Activated CD4-positive, alpha-beta T cell treated with anti-CD3 and anti-CD28 coated beads, Interleukin-2, amount 10 ng/mL, durations not matched to agents 24 days and 14 days (primary cell): Measurements from ENCODE around the gene SERTAD4. TPM values are rescaled to one million over a fixed set of nuclear protein-coding genes. Genes with fewer than 3 reads are reported as not detected.

Experiments used
- DNase-seq: peaks from one replicate; pipeline ENCODE4 v3.0.0; 2022
- H3K27ac Mint-ChIP-seq: one replicate; pipeline ENCODE4 v1.8.0; 2022; ENCODE audit warnings: mild to moderate bottlenecking, mixed read lengths
- H3K27me3 Mint-ChIP-seq: one replicate; pipeline ENCODE4 v1.8.0; 2022; ENCODE audit warnings: mixed read lengths
- H3K36me3 Mint-ChIP-seq: one replicate; pipeline ENCODE4 v1.8.0; 2022; ENCODE audit warnings: low read depth, mild to moderate bottlenecking, mixed read lengths
- H3K4me1 Mint-ChIP-seq: one replicate; pipeline ENCODE4 v1.8.0; 2021; ENCODE audit warnings: mixed read lengths
- H3K4me3 Mint-ChIP-seq: one replicate; pipeline ENCODE4 v1.8.0; 2022; ENCODE audit warnings: mild to moderate bottlenecking, moderate library complexity, mixed read lengths
- H3K9me3 Mint-ChIP-seq: one replicate; pipeline ENCODE4 v1.8.0; 2021; ENCODE audit warnings: mixed read lengths
- intact Hi-C: fragments of 100-400 bp; cut with micrococcal nuclease; formaldehyde crosslinking; loops from one replicate; pipeline ENCODE4 v1.15.1; 2023
- total RNA-seq: library from RNA; stranded (reverse); gene quantifications from 2 replicates; pipeline ENCODE4 v1.2.3, GENCODE V29; 2022

SERTAD4 gene
- total RNA-seq, 1 donor from 2014 or later = not detected

DNA sequence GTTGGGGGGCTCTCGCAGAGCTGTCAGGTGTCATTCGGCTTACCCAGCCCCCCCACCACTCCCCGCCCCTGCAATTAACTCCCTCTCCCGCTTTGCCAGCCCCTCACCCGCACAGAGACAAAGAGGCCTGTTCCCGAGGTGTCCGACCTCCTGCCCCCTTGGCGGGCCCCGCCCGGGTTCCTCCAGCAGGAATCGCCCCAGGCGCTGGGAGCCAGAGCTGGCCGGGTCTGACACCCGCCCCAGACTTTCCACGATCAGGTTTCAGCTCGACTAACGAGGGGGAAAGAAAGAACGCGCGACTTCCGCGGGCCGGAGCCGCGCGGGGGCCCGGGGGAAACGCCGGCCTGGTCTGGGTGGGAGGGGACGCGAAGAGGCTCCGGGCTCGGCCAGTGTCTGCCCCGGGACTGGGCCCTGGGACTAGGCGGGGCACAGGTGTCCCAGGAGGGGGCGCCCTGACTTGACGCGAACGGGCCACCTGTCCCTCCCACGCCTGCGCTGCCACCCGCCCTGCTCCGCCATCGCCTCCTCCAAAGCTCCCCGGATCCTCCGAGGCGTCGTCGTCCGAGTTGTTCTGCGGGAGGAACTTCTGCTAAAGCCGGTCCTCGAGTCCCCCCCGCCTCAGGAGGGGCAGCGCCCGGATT lies 59.8 kb downstream of the SERTAD4 start:
- Mint-ChIP-seq H3K9me3 (no peaks in the 10 kb centered on the region), H3K36me3 (no peaks in the 10 kb centered on the region), H3K27ac (no peak overlapping the region), H3K4me1 (no peaks in the 10 kb centered on the region), H3K4me3 (no peak overlapping the region), H3K27me3 (peaks cover 47% of the 10 kb centered on the region)
- DNase-seq = peak; percentile 65
- intact Hi-C loops = no loop called here

DNA sequence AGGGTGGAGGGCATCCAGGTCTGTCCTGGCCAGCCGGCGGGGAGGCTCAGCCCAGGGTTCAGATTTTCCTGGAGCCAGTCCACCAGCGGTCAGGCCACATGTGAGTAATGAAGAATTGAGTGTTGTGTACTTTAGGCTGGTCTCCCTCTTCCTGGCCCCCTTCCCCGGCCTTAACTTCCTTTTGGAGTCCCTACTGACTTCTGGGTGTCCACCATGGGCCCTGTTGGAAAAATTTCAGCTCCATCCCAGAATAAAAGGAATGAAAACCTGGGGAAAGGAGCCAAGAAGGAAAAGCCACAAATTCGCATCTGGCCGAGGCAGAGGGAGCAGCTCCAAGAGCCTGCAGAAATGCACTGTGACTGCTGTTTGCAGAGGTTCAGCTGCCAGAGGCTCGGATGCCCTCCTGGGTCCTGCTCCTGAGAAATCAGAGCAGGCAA lies 60.6 kb downstream of the SERTAD4 start:
- Mint-ChIP-seq H3K9me3 (no peaks in the 10 kb centered on the region), H3K27ac (no peak overlapping the region), H3K27me3 (peaks cover 44% of the 10 kb centered on the region), H3K4me3 (no peak overlapping the region), H3K4me1 (no peaks in the 10 kb centered on the region), H3K36me3 (no peaks in the 10 kb centered on the region)
- DNase-seq = no peak
- intact Hi-C loops = no loop called here

DNA sequence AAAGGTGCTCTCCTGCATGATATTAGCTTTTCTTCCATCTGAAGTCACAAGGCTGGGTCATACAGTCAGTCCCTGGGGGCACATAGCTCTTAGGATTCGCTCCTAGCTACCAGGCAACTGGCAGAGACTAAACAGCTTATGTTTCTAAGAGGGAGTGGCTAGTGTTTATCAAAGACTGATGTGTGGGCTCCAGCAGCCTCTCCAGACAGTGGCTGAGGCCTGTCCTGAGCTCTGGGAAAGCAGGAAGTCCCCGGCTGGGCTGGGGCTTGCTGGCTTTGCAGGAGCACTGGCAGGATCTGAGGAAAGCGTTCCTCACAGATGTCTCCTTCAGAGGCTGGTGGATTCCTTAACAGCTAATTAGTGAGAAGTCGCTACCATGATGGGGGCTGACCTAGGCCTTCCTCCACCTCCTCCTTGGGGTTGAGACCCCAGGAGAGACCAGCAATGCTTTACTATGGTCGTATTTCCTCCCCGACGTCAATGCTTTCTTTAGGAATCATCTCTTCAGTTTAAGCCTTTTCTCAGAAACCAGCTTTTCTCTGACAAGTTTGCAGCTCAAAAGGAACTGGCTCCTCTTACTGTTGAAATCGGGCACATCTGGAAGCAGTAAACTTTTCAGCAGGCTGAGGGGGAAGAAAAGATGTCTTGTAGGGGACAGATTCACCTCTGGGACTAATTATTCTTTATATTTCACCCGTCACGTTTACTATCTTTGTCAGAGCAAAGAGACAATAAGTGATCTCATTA lies 62.6 kb downstream of the SERTAD4 start:
- Mint-ChIP-seq H3K4me3 (no peak overlapping the region), H3K36me3 (no peaks in the 10 kb centered on the region), H3K27me3 (peaks cover 35% of the 10 kb centered on the region), H3K9me3 (no peaks in the 10 kb centered on the region), H3K27ac (no peak overlapping the region), H3K4me1 (no peaks in the 10 kb centered on the region)
- intact Hi-C loops = no loop called here
- no peak for DNase-seq

Other genes starting within 250 kb of the SERTAD4 start
- gene HHAT, start 96.1 kb downstream of the SERTAD4 start, total RNA-seq = 0.47 and 0.69 TPM in 2 replicates